Occipital lobe (tissue), 2 donors: ENCODE results near the gene NKAIN2. TPM values are rescaled to one million over a fixed set of nuclear protein-coding genes. Genes with fewer than 3 reads are reported as not detected.
"Not testable (repeated sequence)": the region's sequence is repeated elsewhere in the genome, so short reads cannot be mapped to it uniquely, and the experiment has no call there.

ENCODE experiments used
- DNase-seq: peaks from one replicate; lab custom pipeline; 2025; lab: John Stamatoyannopoulos, UW
- total RNA-seq: library from RNA; depleted of rRNA; stranded (reverse); fragments of >200 nt; gene quantifications from one replicate; pipeline ENCODE4 v1.2.3, GENCODE V29; 2014

Gene NKAIN2
- total RNA-seq, 1 donor from 2014 or later = 130 TPM

DNA sequence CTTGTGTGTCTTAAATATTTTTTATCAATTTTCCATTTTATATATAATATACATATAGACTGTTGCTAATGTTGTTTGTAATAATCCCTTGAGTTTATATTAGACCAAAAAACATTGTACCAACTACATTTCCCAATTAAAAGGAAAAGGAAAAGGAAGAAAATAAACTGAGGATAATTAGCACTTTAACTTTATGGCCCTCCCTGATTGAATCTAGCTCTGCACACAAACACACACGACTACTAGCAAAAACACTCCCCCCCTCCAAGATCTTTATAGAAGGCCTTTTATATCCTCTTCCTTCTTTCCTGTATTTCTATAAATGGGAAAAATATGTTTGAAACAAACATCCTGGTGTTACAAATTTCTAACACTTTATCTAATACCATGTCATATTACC lies 276.8 kb downstream of the NKAIN2 start:
- DNase-seq = no peak

DNA sequence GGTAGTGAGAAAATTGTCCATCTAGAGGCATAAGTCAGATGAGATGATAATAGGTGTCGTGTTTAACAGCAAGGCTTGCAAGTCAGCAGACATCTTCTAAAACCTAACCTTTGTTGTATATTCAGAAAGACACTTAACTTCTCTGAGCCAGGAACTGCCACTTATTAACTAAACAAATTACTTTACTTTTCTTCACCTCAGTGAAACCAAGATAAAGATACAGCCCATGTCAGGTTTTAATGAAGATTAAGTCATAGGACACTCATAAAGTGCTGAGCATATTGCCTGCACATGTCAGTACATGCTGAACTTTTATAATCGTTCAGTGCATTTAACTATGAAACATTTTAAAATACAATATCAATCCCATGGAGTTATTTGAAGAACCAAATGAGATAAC lies 286.8 kb downstream of the NKAIN2 start:
- DNase-seq = no peak

DNA sequence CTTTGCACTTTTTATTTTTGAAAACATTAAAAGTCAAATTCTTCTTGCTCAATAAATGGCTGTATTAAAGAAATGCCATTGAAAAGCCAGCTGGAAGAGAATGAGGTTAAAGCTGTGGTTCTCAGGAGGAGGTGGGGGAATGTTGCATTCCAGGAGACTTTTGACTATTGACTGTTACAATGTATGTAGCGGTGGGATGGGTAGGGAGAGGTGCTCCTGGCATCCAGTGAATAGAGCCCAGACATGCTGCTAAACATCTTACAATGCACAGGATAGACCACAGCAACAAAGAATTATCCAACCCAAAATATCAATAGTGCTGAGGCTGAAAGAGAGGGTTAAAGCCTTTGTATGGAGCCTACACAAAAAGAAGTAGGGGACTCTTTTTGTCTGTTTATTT lies 295.9 kb downstream of the NKAIN2 start:
- DNase-seq = no peak

DNA sequence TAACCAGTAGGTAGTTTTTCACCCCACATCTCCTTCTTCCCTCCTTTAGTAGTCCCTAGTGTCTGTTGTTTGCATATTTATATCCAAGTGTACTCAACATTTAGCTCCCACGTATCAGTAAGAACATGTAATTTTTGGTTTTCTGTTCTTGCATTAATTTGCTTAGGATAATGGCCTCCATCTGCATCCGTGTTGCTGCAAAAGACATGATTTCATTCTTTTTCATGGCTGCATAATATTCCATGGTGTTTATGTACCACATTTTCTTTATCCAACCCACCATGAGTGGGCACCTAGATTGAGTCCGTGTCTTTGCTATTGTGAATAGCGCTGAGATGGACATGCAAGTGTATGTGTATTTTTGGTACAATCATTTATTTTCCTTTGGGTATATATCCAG lies 306.8 kb downstream of the NKAIN2 start:
- DNase-seq = no peak

DNA sequence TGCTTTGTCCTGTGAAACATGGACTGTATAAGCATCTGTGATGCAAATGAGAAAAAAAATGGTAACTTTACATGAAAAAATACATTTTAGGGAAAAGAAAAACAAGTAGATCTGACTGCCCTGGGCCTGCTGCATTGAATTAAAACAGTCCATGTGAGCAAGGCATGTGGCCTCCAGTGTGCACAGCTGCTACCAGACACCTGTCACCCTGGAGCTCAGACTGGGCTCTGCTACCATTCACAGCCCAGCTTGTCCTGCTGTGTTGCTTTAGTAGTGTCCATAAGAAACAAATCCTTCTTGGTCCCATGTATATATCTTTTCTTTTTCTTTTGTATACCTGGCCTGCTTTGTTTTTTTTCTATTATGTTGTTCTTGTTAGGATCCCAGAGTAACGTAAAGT lies 315.9 kb downstream of the NKAIN2 start:
- DNase-seq = no peak

DNA sequence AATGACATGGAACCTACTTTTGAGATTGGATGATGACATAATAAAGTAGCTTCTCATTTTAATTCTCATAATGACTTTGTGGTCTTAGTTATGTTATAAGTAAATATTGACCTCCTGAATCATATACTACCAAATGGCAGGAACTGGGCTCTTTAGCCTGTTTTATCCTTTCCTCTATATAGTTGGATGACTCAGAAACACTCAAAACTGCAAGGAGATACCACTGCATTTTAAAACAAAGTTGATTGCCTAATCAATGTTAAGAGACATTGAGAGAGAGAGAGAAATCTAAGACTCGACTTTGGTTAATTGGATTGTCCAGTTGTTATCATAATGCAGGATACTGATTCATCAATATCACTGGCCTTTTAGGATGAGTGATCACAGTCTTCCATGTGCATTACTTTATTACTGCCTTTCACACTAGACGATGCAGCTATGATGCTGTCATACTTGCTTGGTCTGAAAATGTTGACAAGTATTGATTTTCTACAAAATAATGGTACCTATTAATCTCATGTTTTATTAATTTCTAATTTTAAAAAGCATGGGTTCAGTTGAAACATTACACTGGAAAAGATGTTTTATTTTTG lies 320.0 kb downstream of the NKAIN2 start:
- no peak for DNase-seq

DNA sequence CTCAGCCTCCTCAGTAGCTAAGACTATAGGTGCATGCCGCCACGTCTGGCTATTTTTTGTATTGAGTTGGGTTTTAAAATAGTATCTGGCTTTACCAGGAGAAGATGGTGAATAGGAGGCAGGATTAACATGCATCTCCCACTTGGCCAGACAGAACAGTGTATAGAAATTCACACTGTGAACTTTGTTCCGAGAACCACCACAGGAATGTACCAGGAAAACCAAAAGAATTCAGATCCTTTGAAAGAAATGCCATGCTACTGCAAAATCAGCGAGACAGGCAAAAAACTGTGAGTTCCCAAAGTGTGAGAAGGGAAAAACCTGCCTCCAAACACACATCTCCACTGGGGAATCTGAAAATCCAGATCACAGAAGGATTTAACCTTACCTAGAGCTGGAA lies 327.6 kb downstream of the NKAIN2 start:
- no peak for DNase-seq

DNA sequence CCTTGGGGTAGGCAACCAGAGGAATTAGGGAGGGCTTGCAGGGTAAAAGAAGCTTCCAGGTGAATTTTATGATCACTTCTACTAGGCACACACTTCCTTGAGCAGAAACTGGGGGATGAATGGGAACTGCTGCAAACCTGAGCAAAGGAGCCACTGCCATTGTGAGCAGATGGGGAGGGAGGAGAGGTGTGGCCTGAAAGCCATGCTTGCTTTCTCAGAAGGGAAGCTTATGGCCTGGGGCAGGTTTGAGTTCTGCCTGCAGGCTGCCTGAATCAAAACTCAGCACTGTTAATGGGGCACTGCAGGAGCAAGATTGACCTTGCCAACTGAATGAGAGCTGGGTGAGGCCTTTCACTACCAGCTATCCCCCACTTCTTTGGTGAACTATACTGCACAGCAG lies 328.1 kb downstream of the NKAIN2 start:
- no peak for DNase-seq

DNA sequence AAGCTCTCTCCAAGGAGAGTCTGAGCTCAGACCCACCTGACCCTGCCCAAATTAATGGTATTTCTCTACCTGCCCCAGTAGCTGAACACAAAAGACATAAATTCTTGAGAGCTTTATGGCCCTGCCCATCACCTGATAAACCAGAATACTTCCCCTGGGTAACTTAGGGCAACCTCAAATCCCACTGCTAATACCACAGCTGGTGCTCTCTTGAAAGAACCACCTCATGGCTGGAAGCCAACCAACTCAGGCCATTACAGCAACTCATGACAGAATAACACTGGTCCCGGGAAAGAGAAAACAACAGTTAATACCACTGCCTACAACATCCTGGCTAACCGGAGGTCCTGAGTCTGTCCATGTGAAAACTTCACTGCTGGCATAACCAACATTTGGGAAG lies 328.6 kb downstream of the NKAIN2 start:
- DNase-seq = no peak

DNA sequence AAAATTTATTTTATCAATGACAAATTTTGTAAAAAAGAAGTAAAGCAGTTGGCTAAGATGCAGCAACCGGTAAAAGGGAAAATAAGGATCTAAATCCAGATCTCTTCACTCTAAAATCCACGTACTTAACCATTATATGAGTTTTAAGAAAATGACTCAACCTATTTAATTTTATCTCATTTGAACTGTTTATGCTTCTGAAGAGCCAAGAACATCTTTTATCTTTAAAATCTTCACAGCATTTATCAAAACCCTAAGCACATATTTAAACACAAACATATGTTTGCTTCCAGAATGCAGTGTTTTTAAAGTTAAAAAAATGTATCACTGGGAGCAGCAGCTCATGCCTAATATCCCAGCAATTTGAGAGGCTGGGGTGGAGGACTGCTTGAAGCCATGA lies 339.2 kb downstream of the NKAIN2 start:
- DNase-seq = no peak

DNA sequence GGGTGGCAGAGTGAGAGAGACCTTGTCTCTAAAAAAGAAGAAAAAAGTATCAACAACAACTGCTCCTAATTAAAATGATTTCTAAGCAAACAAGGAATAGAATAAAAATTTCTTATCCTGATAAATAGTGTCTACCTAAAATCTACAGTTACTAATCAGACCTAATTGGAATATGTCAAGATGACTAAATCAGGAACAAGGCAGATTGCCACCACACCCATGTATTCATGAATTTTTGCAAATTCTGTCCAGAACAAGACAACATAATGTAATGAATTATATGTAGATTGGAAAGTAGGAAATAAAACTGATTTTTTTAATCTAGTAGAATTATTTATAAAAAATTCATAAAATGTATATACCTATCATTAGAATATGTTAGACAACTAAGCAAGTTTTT lies 339.8 kb downstream of the NKAIN2 start:
- no peak for DNase-seq

DNA sequence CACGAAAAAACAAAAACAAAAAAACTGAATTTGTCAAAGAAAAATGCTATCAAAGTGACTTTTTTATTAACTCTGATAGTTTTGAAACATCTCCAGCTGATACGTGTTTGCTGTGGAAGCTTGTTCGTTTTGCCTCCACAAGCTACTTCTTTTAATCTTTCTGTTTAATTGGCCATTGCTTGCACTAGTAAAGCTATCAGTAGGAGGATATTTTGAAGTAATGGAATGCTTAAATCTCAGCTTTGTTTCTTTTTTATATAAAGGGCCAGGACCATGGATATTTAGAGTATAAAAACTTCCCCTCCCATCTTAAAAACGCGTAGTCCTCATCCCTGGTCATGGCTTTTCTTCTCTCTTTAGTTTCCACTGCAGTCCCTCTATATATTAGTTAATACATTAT lies 344.0 kb downstream of the NKAIN2 start:
- no peak for DNase-seq

DNA sequence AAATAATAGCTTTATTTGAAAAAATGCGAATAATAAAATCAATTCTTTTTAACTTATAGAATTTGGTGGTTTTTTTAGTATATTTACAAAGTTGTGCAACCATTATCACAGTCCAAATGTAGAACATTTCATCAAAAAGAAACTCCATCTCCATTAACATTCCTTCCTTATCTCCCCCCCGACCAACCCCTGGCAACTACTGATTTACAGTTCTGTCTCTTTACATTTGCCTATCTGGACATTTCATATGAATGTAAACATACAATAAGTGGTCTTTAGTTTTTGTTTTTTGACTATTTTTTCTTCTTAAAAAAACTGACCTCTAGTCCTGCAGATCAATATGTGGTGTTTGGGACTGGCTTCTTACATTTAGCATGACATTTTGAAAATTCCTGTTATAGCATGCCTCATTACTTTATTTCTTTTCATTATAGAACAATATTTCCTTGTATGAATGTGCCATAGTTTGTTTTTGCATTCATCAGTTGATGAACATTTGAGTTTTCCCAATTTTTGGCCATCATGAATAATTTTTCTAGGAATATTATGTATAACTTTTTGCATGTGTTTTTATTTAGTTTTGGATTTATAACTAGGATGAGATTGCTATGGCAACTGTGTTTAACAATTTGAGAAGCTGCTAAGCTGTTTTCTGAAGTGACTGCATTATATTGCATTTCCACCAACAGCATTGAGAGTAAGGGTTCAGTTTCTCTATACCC lies 344.7 kb downstream of the NKAIN2 start:
- DNase-seq = no peak

DNA sequence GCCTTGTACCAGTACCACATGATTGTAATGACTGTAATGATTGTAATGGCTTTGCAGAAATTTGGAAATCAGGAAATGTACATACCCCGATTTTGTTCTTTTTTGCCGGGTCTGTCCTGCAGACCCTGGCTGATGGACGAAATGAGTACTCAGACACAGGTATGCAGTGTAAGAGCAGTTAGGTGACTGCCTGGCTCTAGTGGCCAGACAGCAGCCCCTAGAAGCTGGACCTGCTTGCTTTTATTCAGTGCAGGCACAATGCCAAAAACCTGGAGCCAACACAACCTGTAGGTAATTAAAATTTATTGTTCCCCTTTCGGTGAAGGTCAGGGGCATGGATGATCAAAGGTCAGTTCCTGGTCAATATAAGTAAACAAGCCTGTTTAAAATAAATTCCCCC lies 346.0 kb downstream of the NKAIN2 start:
- no peak for DNase-seq

DNA sequence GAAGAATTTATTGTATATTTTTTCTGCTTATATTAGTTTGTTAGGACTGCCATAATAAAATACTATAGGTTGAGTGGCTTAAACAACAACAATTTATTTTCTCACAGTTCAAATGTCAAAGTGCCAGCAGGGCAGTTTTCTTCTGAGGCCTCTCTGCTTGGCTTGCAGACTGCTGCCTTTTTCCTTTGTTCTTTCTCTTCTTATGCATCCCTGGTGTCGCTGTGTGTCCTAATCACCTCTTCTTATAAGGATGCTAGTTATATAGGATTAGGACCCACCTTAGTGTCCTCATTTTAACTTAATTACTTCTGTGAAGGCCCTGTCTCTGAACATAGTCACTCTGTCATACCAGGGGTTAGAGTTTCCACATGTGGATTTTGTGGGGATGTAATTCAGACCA lies 354.4 kb downstream of the NKAIN2 start:
- DNase-seq = no peak

DNA sequence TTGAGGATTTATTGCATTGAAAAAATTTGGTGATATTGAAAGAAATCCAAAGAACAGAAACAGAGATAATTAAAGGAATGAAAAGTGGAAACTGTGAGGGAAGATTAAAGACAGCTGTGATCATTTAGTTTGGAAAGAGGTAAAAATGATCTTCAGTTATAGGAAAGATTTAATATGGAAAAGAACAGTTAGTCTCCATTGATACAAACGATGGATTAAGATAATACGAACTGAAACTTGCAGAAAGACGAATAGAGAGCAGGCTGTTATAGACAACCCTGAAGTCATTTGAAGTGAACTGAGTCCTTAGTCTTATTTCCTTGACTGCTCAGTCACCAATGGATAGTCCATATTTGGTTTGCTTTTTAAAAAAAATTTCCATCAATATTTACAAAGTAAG lies 360.0 kb downstream of the NKAIN2 start:
- DNase-seq = no peak

DNA sequence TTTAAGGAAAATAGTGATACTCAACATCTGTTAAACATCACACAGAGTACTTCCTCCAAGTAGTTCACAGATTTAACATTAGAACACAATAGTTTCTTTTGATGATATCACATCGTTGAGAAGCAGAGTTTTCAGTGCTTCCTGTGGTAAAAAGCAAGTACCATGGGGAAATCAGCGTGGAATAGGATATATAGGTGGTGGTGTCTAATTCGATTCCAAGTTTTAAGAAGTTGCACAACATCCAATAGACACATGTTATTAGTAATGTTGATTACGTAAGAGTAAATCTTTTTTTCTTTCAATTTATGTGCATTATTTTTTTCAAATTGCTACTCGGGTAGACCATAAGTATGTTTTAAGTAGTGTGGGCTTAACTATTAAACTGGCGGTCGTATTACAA lies 360.7 kb downstream of the NKAIN2 start:
- DNase-seq = no peak

DNA sequence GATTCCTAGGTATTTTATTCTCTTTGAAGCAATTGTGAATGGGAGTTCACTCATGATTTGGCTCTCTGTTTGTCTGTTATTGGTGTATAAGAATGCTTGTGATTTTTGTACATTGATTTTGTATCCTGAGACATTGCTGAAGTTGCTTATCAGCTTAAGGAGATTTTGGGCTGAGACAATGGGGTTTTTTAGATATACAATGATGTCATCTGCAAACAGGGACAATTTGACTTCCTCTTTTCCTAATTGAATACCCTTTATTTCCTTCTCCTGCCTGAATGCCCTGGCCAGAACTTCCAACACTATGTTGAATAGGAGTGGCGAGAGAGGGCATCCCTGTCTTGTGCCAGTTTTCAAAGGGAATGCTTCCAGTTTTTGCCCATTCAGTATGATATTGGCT lies 363.6 kb downstream of the NKAIN2 start:
- DNase-seq = not testable (repeated sequence)

DNA sequence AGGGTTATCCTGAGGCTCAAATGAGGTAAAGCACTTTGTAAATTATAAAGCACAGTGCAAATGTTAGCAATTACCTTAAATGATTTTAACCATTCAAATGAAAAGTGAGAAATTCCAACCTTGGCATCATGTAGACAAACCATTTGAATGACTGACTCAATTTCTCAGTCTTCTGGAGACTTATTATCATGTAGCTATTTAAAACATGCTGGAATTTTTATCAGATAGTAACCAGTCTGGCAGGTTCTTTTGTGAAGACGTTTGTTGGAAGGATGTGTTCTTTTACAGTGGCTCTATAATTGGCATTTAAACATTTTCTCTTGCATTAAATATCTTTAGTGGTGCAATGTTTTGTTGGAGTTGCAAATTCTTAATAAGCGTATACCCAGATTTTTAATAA lies 386.6 kb downstream of the NKAIN2 start:
- DNase-seq = no peak

DNA sequence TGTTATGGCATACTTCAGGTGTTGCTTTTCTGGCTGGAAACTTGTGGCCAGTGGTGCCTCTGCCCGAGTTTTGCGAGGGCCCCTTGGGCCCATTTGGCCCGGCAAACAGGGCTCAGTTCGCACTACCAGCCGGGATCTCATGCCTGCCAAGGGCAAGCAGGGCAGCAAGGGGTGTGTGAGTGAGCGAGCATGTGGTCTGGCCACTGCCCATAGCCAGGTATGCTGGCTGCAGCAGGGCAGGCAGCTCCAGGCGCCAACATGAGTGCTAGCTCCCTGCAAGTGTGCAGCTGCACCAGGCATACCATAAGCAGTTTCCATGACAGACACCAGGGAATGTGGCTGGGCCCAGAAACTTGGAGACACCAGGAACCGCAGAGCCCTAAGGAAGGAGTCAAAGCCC lies 389.5 kb downstream of the NKAIN2 start:
- DNase-seq = no peak

DNA sequence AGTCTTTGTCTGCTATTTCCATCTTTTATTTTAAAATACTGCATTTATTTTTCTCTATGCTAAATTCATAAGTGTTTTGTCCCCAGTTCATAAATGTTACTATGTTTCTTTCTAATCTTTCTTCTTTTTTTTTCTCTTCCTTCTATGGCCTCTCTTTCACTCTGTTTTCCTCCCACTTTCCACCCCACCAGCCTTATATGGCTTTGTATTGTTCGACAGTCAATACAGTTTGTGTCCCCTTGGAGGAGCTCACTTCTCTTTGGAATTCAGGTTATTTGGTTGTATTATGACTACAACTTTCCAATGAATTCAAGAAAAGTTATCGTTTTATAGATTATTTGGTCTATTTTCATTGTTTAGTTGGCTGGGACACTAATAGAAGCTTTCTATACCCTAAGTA lies 393.5 kb downstream of the NKAIN2 start:
- DNase-seq = no peak

DNA sequence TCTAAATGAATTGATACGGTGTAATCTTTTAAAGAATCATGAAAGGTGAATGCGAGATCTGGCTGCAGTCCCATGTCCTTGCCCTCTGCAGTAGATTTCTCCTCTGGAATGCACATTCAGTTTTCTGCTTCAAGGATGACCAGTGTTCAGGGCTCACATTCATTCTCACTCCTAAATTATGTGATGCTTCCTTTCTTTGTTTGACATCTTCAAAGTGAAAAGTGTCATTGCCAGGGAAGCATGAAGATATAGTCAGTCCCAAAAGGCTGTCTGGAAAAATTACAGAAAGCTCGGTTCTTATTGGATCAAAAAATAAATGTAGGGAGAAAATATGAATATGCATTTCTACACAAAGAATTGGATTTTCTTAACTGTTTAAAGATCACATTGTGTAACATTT lies 395.6 kb downstream of the NKAIN2 start:
- no peak for DNase-seq

DNA sequence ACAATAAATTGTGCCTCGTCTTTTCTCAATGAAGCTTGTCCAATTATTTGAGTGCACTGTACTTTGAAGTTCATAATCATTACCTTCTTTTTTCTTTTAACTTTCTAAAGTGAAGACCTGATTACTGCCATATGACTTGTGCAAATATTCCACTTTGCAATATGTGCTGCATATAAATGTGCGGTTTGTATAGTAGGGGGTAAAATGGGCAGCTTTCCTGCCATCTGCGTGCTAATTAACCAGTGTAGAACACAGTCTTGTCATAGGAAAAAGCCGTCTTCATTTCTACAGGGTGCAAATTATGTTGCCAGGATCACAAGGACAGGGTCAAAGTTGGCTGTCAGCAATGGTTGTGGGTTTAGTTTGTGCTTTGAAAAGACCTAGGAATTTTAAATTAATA lies 397.0 kb downstream of the NKAIN2 start:
- DNase-seq = no peak
